Trophoblast cell (in vitro differentiated cells and primary cell): ENCODE measurements around the gene ADAMTS3.

Source experiments
- DNase-seq, 2 donors: peaks; one replicate each; pipeline ENCODE4 v3.0.0-alpha.2; 2016
- H2AFZ ChIP-seq: 2 replicates; pipeline ENCODE4 v1.6.1; 2013; ENCODE audit warnings: low read length, moderate library complexity, mild to moderate bottlenecking; ENCODE audit not compliant: insufficient read depth, poor library complexity
- H2AK5ac ChIP-seq: 2 replicates; pipeline ENCODE4 v1.6.1; 2013; ENCODE audit warnings: mild to moderate bottlenecking, low read length
- H2BK120ac ChIP-seq: 2 replicates; pipeline ENCODE4 v1.6.1; 2013; ENCODE audit warnings: low read length, mild to moderate bottlenecking, moderate library complexity; ENCODE audit not compliant: insufficient read depth, poor library complexity
- H2BK12ac ChIP-seq: 2 replicates; pipeline ENCODE4 v1.6.1; 2013; ENCODE audit warnings: mild to moderate bottlenecking, low read length, moderate library complexity
- H2BK5ac ChIP-seq: 2 replicates; pipeline ENCODE4 v1.6.1; 2013; ENCODE audit warnings: low read length, low read depth, moderate library complexity, mild to moderate bottlenecking; ENCODE audit not compliant: poor library complexity
- H3K14ac ChIP-seq: 2 replicates; pipeline ENCODE4 v1.6.1; 2013; ENCODE audit warnings: mild to moderate bottlenecking, low read length
- H3K18ac ChIP-seq: 2 replicates; pipeline ENCODE4 v1.6.1; 2013; ENCODE audit warnings: mild to moderate bottlenecking, low read length
- H3K23ac ChIP-seq: 2 replicates; pipeline ENCODE4 v1.6.1; 2013; ENCODE audit warnings: low read length
- H3K27ac ChIP-seq: 2 replicates; pipeline ENCODE4 v1.5.1; 2013; ENCODE audit warnings: low read depth, mild to moderate bottlenecking, inconsistent platforms, low read length, moderate library complexity
- H3K27me3 ChIP-seq: 2 replicates; pipeline ENCODE4 v1.6.1; 2013; ENCODE audit warnings: inconsistent platforms, mild to moderate bottlenecking, low read length, moderate library complexity; ENCODE audit not compliant: insufficient read depth
- H3K36me3 ChIP-seq, 2 experiments: 1 replicate in 1 of 2; 2 replicates in 1 of 2; pipeline ENCODE4 v1.6.1; 2013; ENCODE audit warnings: low read length in 2 of 2, mild to moderate bottlenecking in 2 of 2, moderate library complexity in 1 of 2; ENCODE audit not compliant: insufficient read depth in 2 of 2, control insufficient read depth in 1 of 2
- H3K4ac ChIP-seq: 2 replicates; pipeline ENCODE4 v1.6.1; 2013; ENCODE audit warnings: low read depth, mild to moderate bottlenecking, low read length, moderate library complexity
- H3K4me1 ChIP-seq, 2 experiments: 1 replicate in 1 of 2; 2 replicates in 1 of 2; pipeline ENCODE4 v1.6.1; 2013; ENCODE audit warnings: low read length in 2 of 2, mild to moderate bottlenecking in 2 of 2, moderate library complexity in 1 of 2; ENCODE audit not compliant: insufficient read depth in 2 of 2, control insufficient read depth in 1 of 2
- H3K4me2 ChIP-seq: 2 replicates; pipeline ENCODE4 v1.6.1; 2013; ENCODE audit warnings: inconsistent platforms, mild to moderate bottlenecking, low read length, moderate library complexity
- H3K4me3 ChIP-seq: 2 replicates; pipeline ENCODE4 v1.5.1; 2013; ENCODE audit warnings: mild to moderate bottlenecking, low read depth, low read length, inconsistent platforms
- H3K79me1 ChIP-seq: one replicate; pipeline ENCODE4 v1.6.1; 2013; ENCODE audit warnings: low read length
- H3K79me2 ChIP-seq: 2 replicates; pipeline ENCODE4 v1.6.1; 2013; ENCODE audit warnings: low read length, mild to moderate bottlenecking; ENCODE audit not compliant: control insufficient read depth, insufficient read depth, poor library complexity
- H3K9ac ChIP-seq: 2 replicates; pipeline ENCODE4 v1.6.1; 2013; ENCODE audit warnings: mild to moderate bottlenecking, low read length
- H3K9me3 ChIP-seq: 2 replicates; pipeline ENCODE4 v1.6.1; 2013; ENCODE audit warnings: low read depth, mild to moderate bottlenecking, control low read depth, inconsistent platforms, low read length; ENCODE audit not compliant: insufficient read depth
- H4K12ac ChIP-seq: 2 replicates; pipeline ENCODE4 v1.6.1; 2013; ENCODE audit warnings: low read depth, mild to moderate bottlenecking, low read length, moderate library complexity
- H4K8ac ChIP-seq: 2 replicates; pipeline ENCODE4 v1.6.1; 2013; ENCODE audit warnings: low read depth, mild to moderate bottlenecking, low read length, moderate library complexity
- H4K91ac ChIP-seq: one replicate; pipeline ENCODE4 v1.6.1; 2013; ENCODE audit warnings: low read depth, mild to moderate bottlenecking, low read length, moderate library complexity
- WGBS: extraction: QIAGEN DNeasy Blood & Tissue Kit; methylation state at CpG from one replicate; pipeline ENCODE4 v1.1.7; 2013; ENCODE audit warnings: missing lambda C conversion rate; ENCODE audit not compliant: insufficient read length, insufficient coverage; ENCODE audit errors: extremely low coverage; 5-methylcytosine and 5-hydroxymethylcytosine counted together

Gene ADAMTS3

GRCh38 chr4:72463724-72464123 is 105.3 kb downstream of the ADAMTS3 start:
- no peaks in the 10 kb centered on the region for H3K79me2 ChIP-seq
- WGBS, result no CpG with 5 or more reads among the region's 3 CpGs
- H3K79me1 ChIP-seq, result no peaks in the 10 kb centered on the region
- H3K14ac ChIP-seq, result no peak overlapping the region
- no peak overlapping the region for H2AK5ac ChIP-seq
- no peaks in the 10 kb centered on the region for H3K36me3 ChIP-seq
- no peak overlapping the region for H4K12ac ChIP-seq
- H2BK120ac ChIP-seq, result no peak overlapping the region
- no peaks in the 10 kb centered on the region for H3K9me3 ChIP-seq
- no peak for DNase-seq
- H3K4me3 ChIP-seq, result no peak overlapping the region
- no peak overlapping the region for H3K18ac ChIP-seq
- no peak overlapping the region for H2AFZ ChIP-seq
- H3K4ac ChIP-seq, result no peak overlapping the region
- no peak overlapping the region for H3K23ac ChIP-seq
- H3K4me1 ChIP-seq, result peaks cover 0 to 1% of the 10 kb centered on the region in 2 experiments
- no peak overlapping the region for H3K9ac ChIP-seq
- no peak overlapping the region for H3K4me2 ChIP-seq
- no peak overlapping the region for H3K27ac ChIP-seq
- H2BK5ac ChIP-seq, result no peak overlapping the region
- H2BK12ac ChIP-seq, result no peak overlapping the region
- H3K27me3 ChIP-seq, result no peaks in the 10 kb centered on the region
- H4K8ac ChIP-seq, result no peak overlapping the region
- no peak overlapping the region for H4K91ac ChIP-seq

- Histone ChIP-seq H3K4ac (no peak overlapping the region), H4K12ac (no peak overlapping the region), H3K14ac (no peak overlapping the region), H2AFZ (no peak overlapping the region), H3K9me3 (no peaks in the 10 kb centered on the region), H4K91ac (no peak overlapping the region), H2BK120ac (no peak overlapping the region), H3K18ac (no peak overlapping the region), H3K4me1 (no peaks in the 10 kb centered on the region), H4K8ac (no peak overlapping the region), H3K27ac (no peak overlapping the region), H3K4me3 (no peak overlapping the region), H3K27me3 (no peaks in the 10 kb centered on the region), H3K79me2 (no peaks in the 10 kb centered on the region), H2BK12ac (no peak overlapping the region), H3K4me2 (no peak overlapping the region), H3K36me3 (no peaks in the 10 kb centered on the region), H2AK5ac (no peak overlapping the region), H2BK5ac (no peak overlapping the region), H3K79me1 (no peaks in the 10 kb centered on the region), H3K23ac (no peak overlapping the region), H3K9ac (no peak overlapping the region)
- DNase-seq, result no peak
- no CpG with 5 or more reads among the region's 3 CpGs for WGBS
Observed at GRCh38 chr4:72457158-72457557, 111.9 kb downstream of the ADAMTS3 start.

GRCh38 chr4:72451349-72451748 is 117.7 kb downstream of the ADAMTS3 start:
- WGBS, result no CpG with 5 or more reads among the region's 3 CpGs
- Histone ChIP-seq H4K91ac (no peak overlapping the region), H2AK5ac (no peak overlapping the region), H3K36me3 (no peaks in the 10 kb centered on the region), H3K4ac (no peak overlapping the region), H4K8ac (no peak overlapping the region), H3K79me2 (no peaks in the 10 kb centered on the region), H3K27me3 (no peaks in the 10 kb centered on the region), H3K14ac (no peak overlapping the region), H4K12ac (no peak overlapping the region), H2BK120ac (no peak overlapping the region), H3K9me3 (no peaks in the 10 kb centered on the region), H3K4me3 (no peak overlapping the region), H3K4me1 (no peaks in the 10 kb centered on the region), H3K18ac (no peak overlapping the region), H2BK5ac (no peak overlapping the region), H3K4me2 (no peak overlapping the region), H3K9ac (no peak overlapping the region), H3K79me1 (no peaks in the 10 kb centered on the region), H2AFZ (no peak overlapping the region), H3K27ac (no peak overlapping the region), H3K23ac (no peak overlapping the region), H2BK12ac (no peak overlapping the region)
- DNase-seq, result no peak

GRCh38 chr4:72449705-72450104 is 119.3 kb downstream of the ADAMTS3 start:
- Histone ChIP-seq H3K4me3 (no peak overlapping the region), H3K9me3 (no peaks in the 10 kb centered on the region), H2AK5ac (no peak overlapping the region), H3K36me3 (no peaks in the 10 kb centered on the region), H3K18ac (no peak overlapping the region), H3K4me2 (no peak overlapping the region), H3K79me2 (no peaks in the 10 kb centered on the region), H3K14ac (no peak overlapping the region), H4K91ac (no peak overlapping the region), H3K27me3 (no peaks in the 10 kb centered on the region), H2BK120ac (no peak overlapping the region), H3K79me1 (no peaks in the 10 kb centered on the region), H4K8ac (no peak overlapping the region), H2BK12ac (no peak overlapping the region), H3K23ac (no peak overlapping the region), H2BK5ac (no peak overlapping the region), H3K4me1 (no peaks in the 10 kb centered on the region), H4K12ac (no peak overlapping the region), H2AFZ (no peak overlapping the region), H3K4ac (no peak overlapping the region), H3K9ac (no peak overlapping the region), H3K27ac (no peak overlapping the region)
- no CpG with 5 or more reads among the region's 1 CpG for WGBS
- no peak for DNase-seq
